Glomerular visceral epithelial cell (primary cell): Measurements from ENCODE around the gene SLC35F2.
"Not testable (repeated sequence)": the region's sequence is repeated elsewhere in the genome, so short reads cannot be mapped to it uniquely, and the experiment has no call there.

Experiments used
- DNase-seq: peaks from one replicate; pipeline ENCODE4 v3.0.0-alpha.2; 2016; ENCODE audit errors: extremely low spot score

Gene SLC35F2

DNA sequence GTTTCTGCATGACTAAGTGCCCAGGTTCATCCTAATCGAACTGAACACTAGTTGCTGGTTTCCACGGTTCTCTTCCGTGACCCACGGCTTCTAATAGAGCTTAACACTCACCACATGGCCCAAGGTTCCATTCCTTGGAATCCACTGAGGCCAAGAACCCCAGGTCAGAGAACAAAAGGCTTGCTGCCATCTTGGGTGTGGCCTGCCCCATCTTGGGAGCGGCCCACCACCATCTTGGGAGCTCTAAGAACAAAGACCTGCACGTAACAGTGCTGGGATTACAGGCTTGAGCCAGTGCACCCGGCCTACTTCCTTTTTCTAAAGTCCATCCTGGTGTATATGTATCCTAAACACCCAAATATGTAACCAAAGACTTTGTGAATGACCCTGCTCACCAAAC, 68.8 kb downstream of the SLC35F2 start:
- DNase-seq, result no peak

GRCh38 chr11:107787733-107788132, 70.9 kb downstream of the SLC35F2 start:
- DNase-seq, result no peak

GRCh38 chr11:107785401-107785800, 73.2 kb downstream of the SLC35F2 start:
- peak; percentile 73 for DNase-seq

GRCh38 chr11:107783121-107783520, 75.5 kb downstream of the SLC35F2 start:
- DNase-seq, result no peak

DNA sequence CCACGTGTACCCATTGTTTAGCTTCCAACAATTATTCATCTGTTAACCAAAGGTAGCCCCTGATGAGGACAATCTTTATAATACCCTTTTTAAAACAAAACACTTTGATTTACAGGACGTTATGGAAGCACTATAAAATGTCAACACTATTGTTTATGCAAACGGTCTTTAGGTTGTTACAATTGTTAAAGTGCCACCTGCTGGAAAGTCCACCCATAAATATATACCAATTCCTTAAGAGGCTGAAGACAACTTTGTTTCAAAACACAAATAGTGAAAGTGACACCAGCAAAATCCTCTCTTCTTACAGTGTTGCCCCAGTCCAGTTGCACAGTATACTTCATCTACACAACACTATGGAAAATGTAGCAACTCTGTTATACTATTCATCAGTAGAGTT, 77.8 kb downstream of the SLC35F2 start:
- DNase-seq, result no peak

DNA sequence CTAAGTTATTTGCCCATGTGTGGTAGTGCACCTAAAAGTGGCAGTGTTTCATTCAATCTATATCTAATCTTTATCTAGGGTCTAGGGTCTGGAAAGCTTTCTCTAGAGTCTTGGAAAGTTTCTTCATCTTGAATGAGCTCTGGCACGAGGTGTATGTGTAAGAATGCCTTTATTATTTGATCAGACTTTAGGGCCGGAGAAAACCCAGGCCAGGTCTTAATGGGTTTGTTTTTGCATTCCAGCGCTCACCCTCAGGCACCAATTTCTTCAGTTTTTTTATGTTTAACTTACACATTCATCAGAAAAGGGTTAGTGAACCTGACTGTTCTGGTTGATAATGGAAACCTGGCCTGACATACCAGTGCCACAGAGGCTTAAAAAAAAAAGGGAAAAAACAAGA, 78.5 kb downstream of the SLC35F2 start:
- DNase-seq, result no peak

DNA sequence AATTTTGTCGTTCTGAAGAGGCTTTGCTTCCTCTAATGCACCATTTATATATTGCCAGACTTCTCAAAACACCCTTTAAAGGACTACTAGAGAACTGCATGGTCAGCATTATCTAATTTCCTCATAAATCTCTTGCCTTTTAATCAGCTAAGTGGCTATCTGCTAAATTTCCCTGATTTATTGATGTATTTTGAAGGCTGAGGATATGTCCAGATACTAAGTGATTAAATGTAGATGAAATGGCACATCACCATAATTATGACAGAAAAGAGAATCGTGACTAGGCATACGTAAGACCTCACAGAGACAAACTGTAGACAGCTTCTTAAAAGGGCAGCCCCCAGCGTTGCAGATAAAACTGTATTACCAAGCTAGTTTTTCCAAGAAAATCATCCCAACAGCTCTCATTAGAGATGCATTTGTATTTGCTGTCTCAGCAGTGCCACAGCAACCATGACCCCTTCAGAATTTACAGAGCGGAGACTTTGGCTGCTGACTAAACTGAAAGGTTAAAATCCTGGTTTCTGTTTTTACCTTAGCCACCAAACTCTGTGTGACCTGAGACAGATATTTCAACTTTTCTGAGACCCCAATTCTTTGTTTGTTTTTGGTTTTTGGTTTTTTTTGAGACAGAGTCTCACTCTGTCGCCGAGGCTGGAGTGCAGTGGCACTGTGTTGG, 79.6 kb downstream of the SLC35F2 start:
- no peak for DNase-seq

DNA sequence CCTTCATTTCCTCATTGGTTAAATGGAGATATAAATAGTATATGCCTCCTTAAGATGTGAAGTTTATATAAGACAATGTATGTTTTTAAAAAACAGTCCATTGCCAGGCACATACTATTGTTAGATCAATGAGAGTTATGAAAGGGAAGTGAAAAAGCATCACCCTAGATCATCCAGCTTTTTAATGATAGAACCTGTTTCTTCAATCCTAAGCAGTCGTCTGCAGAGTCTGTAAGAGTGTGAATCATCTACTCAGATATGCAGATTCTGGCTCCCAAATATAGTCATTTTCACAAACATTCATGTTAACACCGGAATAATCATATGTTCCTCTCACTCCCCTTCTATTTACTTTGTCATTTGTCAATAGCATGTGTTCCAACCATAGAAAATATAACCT, 81.5 kb downstream of the SLC35F2 start:
- no peak for DNase-seq

DNA sequence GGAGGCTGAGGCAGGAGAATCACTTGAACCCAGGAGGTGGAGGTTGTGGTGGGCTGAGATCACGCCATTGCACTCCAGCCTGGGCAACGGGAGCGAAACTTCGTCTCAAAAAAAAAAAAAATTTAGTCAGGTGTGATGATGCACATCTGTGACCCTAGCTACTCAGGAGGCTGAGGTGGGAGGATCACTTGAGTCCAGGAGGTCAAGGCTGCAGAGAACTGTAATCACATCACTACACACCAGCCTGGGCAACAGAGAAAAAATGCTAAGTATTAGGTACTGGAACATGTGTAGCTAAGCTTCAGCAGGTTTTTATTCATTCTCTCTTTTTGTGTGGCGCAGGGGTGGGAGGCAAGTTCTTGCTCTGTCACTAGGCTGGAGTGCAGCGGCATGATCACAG, 82.5 kb downstream of the SLC35F2 start:
- no peak for DNase-seq

DNA sequence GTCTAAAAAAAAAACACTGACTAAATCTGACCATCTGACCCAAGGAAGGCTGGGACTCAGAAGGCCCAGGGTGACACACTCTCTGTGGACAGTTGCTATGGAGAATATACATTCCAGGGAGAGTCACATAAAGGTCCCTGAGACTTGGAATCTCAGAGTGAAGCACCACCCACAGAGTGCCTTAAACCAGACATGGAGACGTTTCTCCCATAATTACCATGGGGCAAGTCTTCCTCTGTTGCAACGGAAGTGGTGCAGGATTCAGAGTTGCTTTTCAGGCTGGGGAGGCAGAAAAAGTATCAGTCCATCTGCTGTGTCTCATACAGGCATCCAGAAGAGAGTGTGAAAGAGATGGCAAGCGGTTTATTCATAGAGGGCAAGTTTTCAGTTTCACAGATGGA, 88.0 kb downstream of the SLC35F2 start:
- DNase-seq, result peak; percentile 84

GRCh38 chr11:107769189-107769588, 89.4 kb downstream of the SLC35F2 start:
- peak; percentile 69 for DNase-seq

- DNase-seq, result not testable (repeated sequence)
These were observed 99.8 kb downstream of the SLC35F2 start for GRCh38 chr11:107758719-107759355.

GRCh38 chr11:107757661-107758060, 100.9 kb downstream of the SLC35F2 start:
- no peak for DNase-seq

DNA sequence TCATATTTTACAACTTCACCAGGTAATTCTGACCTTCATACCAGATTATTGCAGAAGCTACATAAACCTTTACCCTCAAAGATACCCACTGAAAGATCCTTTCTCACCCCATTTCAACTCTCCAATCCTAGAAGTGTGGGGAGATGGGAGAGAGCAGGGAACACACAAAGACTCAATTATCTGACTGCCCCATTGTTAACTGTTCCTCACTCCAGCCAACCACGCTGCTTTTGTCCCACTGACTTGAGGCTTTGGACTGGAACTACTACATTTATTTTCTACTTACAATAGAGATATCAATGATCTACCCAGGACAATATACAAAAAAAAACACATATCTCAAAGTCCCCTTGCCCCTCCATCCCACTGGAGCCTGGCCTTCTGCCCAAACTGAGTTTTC, 102.0 kb downstream of the SLC35F2 start:
- no peak for DNase-seq

- DNase-seq, result no peak
These were observed 105.4 kb downstream of the SLC35F2 start for GRCh38 chr11:107752949-107753822.

- no peak for DNase-seq
These were observed 106.1 kb downstream of the SLC35F2 start for GRCh38 chr11:107752508-107752907.

GRCh38 chr11:107751082-107751481, 107.5 kb downstream of the SLC35F2 start:
- no peak for DNase-seq

DNA sequence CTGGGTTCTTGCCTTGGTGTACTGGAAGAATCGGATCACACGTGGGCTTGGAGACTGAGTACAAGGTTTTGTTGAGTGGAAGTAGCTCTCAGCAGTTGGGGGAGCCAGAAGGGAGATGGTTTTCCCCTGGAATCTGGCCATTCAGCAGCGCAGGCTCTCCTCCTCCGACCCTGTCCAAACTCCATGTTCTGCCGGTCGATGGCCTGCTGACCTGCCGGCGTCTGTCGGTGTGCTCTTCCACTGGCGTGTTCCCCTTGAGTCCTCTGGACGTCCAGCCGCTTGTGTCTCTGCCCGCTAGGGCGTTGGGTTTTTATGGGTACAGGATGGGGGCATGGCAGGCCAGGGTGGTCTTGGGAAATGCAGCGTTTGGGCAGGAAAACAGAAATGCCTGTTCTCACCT, 108.3 kb downstream of the SLC35F2 start:
- no peak for DNase-seq

DNA sequence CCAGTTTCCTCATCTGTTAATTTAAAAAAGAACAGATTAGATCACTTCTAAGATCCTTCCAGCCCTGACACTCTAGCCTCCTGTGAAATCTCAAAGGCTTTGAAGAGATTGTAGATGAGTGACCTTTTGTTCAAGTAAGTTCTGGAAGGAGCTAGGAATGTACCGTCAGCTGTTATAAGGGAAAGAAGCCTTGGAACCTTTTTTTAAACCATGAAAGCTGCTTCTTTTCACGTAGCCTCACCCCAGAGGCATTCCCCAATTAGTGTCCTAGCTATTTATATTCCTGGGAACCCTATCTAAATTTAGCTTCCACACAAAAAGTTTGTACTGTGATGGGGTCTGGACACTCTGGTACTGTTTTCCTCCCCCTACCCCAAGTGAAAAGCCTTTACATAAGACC, 111.0 kb downstream of the SLC35F2 start:
- DNase-seq, result no peak

- DNase-seq, result no peak
These were observed 113.9 kb downstream of the SLC35F2 start for GRCh38 chr11:107744736-107745135.

DNA sequence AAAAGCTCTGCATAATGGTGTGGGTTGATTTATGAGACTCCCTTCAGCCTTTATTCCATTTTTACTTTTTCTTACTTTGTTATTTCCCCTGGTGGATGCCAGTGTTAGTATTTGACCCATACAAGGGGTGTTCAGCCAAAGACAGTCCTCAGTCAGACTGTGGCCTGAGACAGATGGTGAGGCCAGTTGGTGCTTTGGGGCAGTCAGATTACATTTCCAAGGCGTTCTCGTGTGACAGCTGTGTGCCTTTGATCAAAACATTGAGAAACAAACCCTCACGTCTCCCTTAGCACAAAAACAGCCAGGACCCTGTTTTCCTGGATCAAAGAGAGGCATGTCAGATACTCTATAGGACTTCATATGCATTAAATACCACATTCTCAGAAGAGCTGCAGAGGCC, 115.4 kb downstream of the SLC35F2 start:
- no peak for DNase-seq

GRCh38 chr11:107741044-107741823, 117.4 kb downstream of the SLC35F2 start:
- DNase-seq, result no peak
